Measurements from ENCODE around the gene UCK1.

UCK1 gene

GRCh38 chr9:131545003-131545785 lies 14.1 kb upstream of the UCK1 start, which contains the start of gene PRRT1B:
TSS of gene PRRT1B (plus strand) at chr9:131545523. CDS start at chr9:131545616, 93 bp downstream.
- no peak for DNase-seq (ENCODE audit: low read depth in 1 of 2, low spot score in 1 of 2)
- no peak within 1 kb of the TSS for H3K4me3 ChIP-seq (replicated peaks; ENCODE audit: insufficient read depth, low read length)
- peaks cover 11% of the 10 kb centered on the region for H3K27me3 ChIP-seq (ENCODE audit: insufficient read depth, poor library complexity, severe bottlenecking)
- TF ChIP-seq SPI1 (IDR thresholded peaks at IDR 0.05; ENCODE audit: borderline replicate concordance, low read depth): no peak
- no peak for TF ChIP-seq CTCF (IDR thresholded peaks at IDR 0.05; ENCODE audit: insufficient read depth, low read length)
- no peak for TF ChIP-seq GABPA (IDR thresholded peaks at IDR 0.05; ENCODE audit: low read depth)
- TF ChIP-seq POLR2AphosphoS5 (IDR thresholded peaks at IDR 0.05; ENCODE audit: low read depth): no peak
- TF ChIP-seq REST (IDR thresholded peaks at IDR 0.05; ENCODE audit: insufficient replicate concordance, low read depth): no peak
- no peak within 1 kb of the TSS for H3K27ac ChIP-seq (replicated peaks)

GRCh38 chr9:131543141-131543540 lies 12.1 kb upstream of the UCK1 start:
- Histone ChIP-seq H3K4me3 (replicated peaks; ENCODE audit: insufficient read depth, low read length) (no peak overlapping the region), H3K27ac (replicated peaks) (no peak overlapping the region), H3K27me3 (ENCODE audit: insufficient read depth, poor library complexity, severe bottlenecking) (peaks cover 11% of the 10 kb centered on the region)
- DNase-seq (ENCODE audit: low read depth in 1 of 2, low spot score in 1 of 2): no peak
- TF ChIP-seq SPI1 (IDR thresholded peaks at IDR 0.05; ENCODE audit: borderline replicate concordance, low read depth) (no peak), CTCF (IDR thresholded peaks at IDR 0.05; ENCODE audit: insufficient read depth, low read length) (no peak), GABPA (IDR thresholded peaks at IDR 0.05; ENCODE audit: low read depth) (no peak), REST (IDR thresholded peaks at IDR 0.05; ENCODE audit: insufficient replicate concordance, low read depth) (no peak), POLR2AphosphoS5 (IDR thresholded peaks at IDR 0.05; ENCODE audit: low read depth) (no peak)

- DNase-seq (ENCODE audit: low read depth in 1 of 2, low spot score in 1 of 2): no peak
- Histone ChIP-seq H3K27me3 (ENCODE audit: insufficient read depth, poor library complexity, severe bottlenecking) (no peaks in the 10 kb centered on the region), H3K27ac (replicated peaks) (no peak overlapping the region), H3K4me3 (replicated peaks; ENCODE audit: insufficient read depth, low read length) (no peak overlapping the region)
- TF ChIP-seq POLR2AphosphoS5 (IDR thresholded peaks at IDR 0.05; ENCODE audit: low read depth) (no peak), SPI1 (IDR thresholded peaks at IDR 0.05; ENCODE audit: borderline replicate concordance, low read depth) (no peak), REST (IDR thresholded peaks at IDR 0.05; ENCODE audit: insufficient replicate concordance, low read depth) (no peak), CTCF (IDR thresholded peaks at IDR 0.05; ENCODE audit: insufficient read depth, low read length) (no peak), GABPA (IDR thresholded peaks at IDR 0.05; ENCODE audit: low read depth) (no peak)
Observed at GRCh38 chr9:131539223-131539923, 8.3 kb upstream of the UCK1 start.
